HG03442 (cell line): ENCODE results near the gene PSMD4.
"Not testable (repeated sequence)": the region's sequence is repeated elsewhere in the genome, so short reads cannot be mapped to it uniquely, and the experiment has no call there.

Experiments used
- ATAC-seq: cut with Tn5 transposase; IDR thresholded peaks from one replicate; pipeline ENCODE4 v1.9.1; 2021; ENCODE audit warnings: mild to moderate bottlenecking, moderate library complexity; ENCODE audit not compliant: unreplicated experiment

PSMD4 gene

GRCh38 chr1:151254217-151255213 is at the start of gene PSMD4:
PSMD4 (plus strand) TSS chr1:151254734; CDS start chr1:151254783, 49 bp downstream.
- peak; percentile 93 for ATAC-seq

DNA sequence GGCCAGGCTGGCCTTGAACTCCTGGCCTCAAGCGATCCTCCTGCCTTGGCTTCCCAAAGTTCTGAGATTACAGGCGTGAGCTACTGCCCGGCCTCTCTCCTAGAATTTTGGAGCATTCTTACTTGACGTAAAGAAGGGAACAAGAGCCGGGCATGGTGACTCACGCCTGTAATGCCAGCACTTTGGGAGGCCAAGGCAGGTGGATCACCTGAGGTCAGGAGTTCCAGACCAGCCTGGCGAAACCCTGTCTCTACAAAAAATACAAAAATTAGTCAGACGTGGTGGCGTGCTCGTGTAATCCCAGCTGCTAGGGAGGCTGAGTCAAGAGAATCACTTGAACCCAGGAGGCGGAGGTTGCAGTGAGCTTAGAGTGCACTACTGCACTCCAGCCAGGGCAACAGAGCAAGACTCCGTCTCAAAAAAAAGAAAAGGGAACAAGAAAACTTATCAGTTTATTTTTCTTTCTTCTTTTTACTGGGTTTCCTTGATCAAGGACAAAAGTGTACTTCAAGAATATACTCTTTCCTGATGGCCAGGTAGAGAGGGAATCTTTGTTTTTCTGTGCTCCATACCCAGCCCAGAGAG is 49.1 kb upstream of the PSMD4 start:
- not testable (repeated sequence) for ATAC-seq

GRCh38 chr1:151210830-151211229 is 43.7 kb upstream of the PSMD4 start:
- ATAC-seq, result no peak

- no peak for ATAC-seq
Observed at GRCh38 chr1:151211972-151212705, 42.4 kb upstream of the PSMD4 start.

- ATAC-seq, result no peak
Observed at GRCh38 chr1:151213560-151213959, 41.0 kb upstream of the PSMD4 start.

- ATAC-seq, result no peak
Observed at GRCh38 chr1:151221616-151222015, 32.9 kb upstream of the PSMD4 start.

DNA sequence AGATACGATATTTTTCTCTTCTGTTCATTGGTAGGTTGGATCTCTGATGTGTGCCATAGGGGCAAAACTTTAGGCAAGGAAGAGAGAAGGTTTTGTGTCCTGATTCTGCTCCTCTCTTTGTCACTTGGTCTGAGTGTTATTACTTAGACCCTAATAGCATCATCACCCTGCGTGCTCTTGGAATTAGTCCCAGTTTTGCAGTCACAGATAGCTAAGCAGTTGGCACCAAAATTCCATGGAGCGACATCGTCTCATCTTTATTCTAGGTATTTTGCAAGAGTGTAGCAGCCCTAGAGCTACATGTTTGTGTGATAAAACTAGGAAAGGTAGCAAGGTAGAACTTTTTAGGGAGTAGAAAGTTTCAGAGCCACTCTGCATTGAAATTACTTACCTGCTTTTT is 32.4 kb upstream of the PSMD4 start:
- ATAC-seq, result no peak

DNA sequence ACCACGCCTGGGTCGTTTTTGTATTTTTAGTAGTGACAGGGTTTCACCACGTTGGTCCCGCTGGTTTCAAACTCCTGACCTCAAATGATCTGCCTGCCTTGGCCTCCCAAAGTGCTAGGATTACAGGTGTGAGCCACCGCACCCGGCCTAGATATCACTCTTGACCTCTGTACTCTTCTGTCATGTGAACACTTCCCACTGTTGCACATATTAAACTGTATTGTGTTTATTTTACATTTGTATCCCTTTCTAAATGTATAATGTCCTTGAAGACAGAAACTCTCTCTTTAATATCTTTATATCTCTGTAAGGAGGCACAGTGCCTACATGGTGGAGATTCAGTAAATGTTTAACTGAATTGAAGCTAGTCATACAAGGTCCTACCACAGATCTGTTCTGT is 19.3 kb upstream of the PSMD4 start:
- no peak for ATAC-seq

DNA sequence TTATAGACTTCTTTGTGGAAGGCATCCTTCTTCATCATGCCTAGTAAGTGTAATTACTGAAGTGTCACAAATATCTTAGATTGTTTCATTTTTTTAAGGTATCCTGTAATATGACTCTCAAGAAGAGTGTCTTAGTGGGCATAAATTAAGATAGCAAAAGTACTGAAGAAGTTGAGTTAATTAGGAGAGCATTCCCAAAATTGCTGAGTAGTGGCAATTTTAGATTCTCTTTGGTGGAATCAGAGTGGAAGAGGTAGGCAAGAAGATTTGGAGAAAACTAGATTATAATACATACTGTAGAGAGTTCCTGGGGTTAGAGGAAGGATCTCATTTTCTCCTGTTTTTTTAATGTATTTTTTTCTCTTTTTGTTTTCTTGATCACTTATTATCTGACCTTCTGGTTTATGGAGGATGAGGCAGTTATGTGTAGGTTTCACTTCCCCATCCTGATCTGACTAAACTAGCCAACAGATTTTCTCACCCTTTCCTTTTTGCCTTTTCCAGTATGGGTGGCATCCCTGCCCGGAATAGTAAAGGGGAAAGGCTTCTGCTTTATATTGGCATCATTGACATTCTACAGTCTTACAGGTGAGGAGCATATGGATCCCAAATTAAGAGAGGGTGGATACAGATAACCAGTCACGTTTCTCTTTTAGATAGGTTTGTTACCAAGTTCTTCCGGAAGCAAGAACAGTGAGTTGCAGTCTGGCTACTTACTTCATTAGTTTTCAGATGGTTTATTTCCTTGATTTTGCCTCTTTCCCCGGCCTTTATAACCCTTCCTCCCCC is 16.7 kb upstream of the PSMD4 start:
- ATAC-seq, result no peak

DNA sequence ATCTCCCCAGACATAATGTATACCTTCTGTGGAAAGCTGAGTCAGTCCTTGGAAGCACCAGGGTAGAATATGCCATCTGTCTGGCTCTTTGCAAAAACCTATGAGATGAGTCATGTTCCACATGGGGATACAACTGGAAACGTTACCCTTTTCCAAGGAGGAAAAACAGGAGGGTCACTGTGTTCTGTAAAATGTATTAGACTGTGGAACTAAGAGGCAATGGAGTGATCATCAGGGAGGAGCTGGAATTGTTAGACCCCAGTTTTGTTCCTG is 16.1 kb upstream of the PSMD4 start:
- ATAC-seq, result no peak

GRCh38 chr1:151242442-151242841 is 12.1 kb upstream of the PSMD4 start:
- no peak for ATAC-seq

DNA sequence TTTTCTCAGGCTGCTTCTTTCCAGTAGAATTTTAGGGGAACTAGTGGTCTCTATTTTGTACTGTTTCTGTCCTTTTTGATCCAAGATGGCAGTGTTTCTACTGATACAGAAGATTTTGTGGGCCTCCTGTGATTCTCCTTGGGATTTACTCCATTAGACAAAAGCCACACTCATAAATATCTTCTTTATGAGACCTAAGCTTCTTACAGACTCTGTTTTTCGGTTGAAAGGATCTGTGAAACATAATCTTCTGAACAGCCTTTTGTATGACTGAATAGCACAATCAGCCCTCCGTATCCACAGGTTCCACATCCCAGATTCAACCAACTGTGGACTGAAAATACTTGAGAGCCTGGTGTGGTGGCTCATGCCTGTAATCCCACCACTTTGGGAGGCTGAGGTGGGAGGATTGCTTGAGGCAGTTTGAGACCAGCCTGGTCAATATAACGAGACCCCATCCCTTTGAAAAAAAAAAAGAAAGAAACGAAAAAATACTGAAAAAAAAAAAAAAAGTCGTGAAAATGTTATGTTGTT is 10.8 kb upstream of the PSMD4 start:
- no peak for ATAC-seq

GRCh38 chr1:151246786-151247185 is 7.7 kb upstream of the PSMD4 start:
- ATAC-seq, result no peak

DNA sequence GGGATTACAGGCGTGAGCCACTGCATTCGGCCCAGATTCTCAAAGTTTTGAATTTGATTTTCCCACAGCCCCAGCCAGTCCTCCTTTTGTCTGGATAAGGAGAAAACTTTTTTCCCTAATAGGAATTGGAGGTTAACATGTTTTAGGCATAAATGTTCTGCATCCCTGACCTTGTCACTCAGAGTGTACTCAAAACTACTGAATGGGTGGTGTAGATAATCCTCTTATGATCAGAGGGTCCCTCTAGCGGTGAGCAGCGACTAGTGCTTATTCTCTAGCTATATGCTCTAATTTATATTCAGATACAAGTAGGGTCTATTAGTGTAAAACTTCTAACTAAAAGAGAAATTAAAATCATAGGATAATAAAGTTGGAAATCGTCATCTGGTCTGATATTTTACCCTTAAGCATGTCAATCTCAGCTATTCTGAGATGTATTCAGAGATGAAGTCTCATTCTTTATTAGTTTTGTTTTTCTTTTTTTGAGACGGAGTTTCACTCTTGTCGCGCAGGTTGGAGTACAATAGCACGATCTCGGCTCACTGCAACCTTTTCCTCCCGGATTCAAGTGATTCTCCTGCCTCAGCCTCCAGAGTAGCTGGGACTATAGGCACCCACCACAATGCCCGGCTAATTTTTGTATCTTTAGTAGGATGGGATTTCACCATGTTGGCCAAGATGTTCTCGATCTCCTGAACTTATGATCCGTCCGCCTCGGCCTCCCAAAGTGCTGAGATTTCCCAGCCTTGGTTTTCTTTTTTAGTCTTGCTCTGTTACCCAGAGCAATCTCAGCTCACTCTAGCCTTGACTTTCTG is 2.7 kb upstream of the PSMD4 start:
- no peak for ATAC-seq

GRCh38 chr1:151255381-151255780 is 847 bp downstream of the PSMD4 start:
- ATAC-seq, result no peak

DNA sequence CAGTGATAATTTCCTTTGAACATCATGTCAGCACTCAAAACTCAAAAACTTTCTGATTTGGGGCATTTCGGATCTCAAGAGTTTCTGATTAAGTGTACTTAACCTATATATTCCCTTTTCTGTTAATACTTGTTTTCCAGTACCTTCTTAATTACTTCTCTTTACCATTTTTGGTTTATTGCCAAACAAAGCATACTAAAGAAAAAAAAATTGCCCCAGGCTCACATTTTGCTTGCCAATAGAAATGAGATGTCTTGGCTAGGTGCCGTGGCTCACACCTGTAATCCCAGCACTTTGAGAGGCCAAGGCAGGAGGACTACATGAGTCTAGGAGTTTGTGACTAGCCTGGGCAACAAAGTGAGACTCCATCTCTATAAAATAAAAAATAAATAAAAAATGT is 4.8 kb downstream of the PSMD4 start:
- ATAC-seq, result no peak

DNA sequence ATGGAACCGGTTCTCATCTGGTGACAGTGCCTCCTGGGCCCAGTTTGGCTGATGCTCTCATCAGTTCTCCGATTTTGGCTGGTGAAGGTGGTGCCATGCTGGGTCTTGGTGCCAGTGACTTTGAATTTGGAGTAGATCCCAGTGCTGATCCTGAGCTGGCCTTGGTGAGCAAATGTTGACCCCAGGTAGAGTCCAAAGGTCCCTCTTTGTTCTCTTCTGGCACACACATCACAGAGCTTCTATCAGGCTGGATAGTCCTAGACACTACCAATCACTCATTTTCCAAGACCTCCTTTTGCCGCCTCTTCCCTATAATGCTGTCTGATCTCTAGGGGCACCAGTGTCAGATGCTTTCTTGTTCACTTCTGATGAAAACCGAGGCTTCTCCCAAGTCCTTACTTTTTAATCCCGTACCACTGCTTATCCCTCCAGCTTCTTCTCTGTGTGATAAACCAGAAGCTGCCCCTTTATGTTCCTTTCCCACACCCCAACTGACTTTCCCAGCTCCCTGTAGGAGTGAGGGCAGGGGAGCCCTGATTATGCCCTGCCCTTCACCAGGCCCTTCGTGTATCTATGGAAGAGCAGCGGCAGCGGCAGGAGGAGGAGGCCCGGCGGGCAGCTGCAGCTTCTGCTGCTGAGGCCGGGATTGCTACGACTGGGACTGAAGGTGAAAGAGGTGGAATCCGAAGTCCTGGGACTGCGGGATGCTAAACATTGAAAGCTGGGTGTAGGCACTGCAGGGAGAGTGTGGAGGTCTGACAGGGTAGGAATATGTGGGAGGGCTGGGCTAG is 11.1 kb downstream of the PSMD4 start:
- no peak for ATAC-seq

- ATAC-seq, result no peak
Observed at GRCh38 chr1:151266315-151266714, 11.8 kb downstream of the PSMD4 start.

DNA sequence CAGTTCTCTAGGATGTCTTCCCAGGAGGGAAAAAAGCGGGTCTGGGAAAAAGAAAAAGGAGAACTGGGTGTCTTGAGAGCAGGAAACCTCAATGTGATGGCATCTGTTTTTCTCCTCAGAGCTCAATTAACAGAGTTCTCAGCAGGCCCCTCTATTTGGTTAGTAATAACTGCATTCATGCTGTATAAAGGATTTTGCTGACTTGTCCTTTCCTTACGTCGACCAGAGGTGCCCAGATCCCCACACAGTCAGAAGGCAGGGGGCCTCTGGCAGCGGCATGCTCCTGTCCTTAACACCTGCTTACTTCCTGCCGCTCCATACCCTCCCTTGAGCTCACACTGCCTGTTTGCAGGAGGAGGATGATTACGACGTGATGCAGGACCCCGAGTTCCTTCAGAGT is 12.3 kb downstream of the PSMD4 start:
- no peak for ATAC-seq
